Mesodermal cell (in vitro differentiated cells): ENCODE data around the gene TTC28.
A peak's percentile ranks its signal among the peaks of the same experiment; 100 is the strongest.

Experiments used
- H3K27ac ChIP-seq: 2 replicates; pipeline ENCODE4 v1.7.0; 2013; ENCODE audit warnings: mild to moderate bottlenecking, low read depth, low read length, moderate library complexity; ENCODE audit not compliant: severe bottlenecking
- H3K36me3 ChIP-seq: 2 replicates; pipeline ENCODE4 v1.7.1; 2013; ENCODE audit warnings: mild to moderate bottlenecking, low read length, moderate library complexity; ENCODE audit not compliant: control insufficient read depth, insufficient read depth
- H3K4me1 ChIP-seq: one replicate; pipeline ENCODE4 v1.7.1; 2013; ENCODE audit warnings: mild to moderate bottlenecking, low read length; ENCODE audit not compliant: insufficient read depth, control insufficient read depth, poor library complexity, severe bottlenecking
- H3K4me3 ChIP-seq: 2 replicates; pipeline ENCODE4 v1.7.0; 2013; ENCODE audit warnings: low read length, control low read depth, mild to moderate bottlenecking; ENCODE audit not compliant: insufficient read depth, poor library complexity, severe bottlenecking; ENCODE audit errors: extremely low read depth
- H3K9me3 ChIP-seq: 2 replicates; pipeline ENCODE4 v1.7.1; 2013; ENCODE audit warnings: mild to moderate bottlenecking, low read length, moderate library complexity; ENCODE audit not compliant: control insufficient read depth
- WGBS, 2 experiments: methylation state at CpG; one replicate each; pipeline ENCODE4 v1.1.5; 2013; ENCODE audit warnings: missing lambda C conversion rate in 2 of 2; ENCODE audit not compliant: insufficient coverage in 2 of 2; 5-methylcytosine and 5-hydroxymethylcytosine counted together

TTC28 gene

GRCh38 chr22:28120691-28121592, 558.7 kb downstream of the TTC28 start:
- H3K4me1 ChIP-seq: peaks cover 14% of the 10 kb centered on the region
- WGBS, 2 experiments: 74% methylated on average over 2 of the region's 3 CpGs; no CpG with 5 or more reads in 1 of the 2 experiments
- no peak overlapping the region for H3K4me3 ChIP-seq
- no peak overlapping the region for H3K27ac ChIP-seq
- no peaks in the 10 kb centered on the region for H3K9me3 ChIP-seq
- H3K36me3 ChIP-seq: no peaks in the 10 kb centered on the region

DNA sequence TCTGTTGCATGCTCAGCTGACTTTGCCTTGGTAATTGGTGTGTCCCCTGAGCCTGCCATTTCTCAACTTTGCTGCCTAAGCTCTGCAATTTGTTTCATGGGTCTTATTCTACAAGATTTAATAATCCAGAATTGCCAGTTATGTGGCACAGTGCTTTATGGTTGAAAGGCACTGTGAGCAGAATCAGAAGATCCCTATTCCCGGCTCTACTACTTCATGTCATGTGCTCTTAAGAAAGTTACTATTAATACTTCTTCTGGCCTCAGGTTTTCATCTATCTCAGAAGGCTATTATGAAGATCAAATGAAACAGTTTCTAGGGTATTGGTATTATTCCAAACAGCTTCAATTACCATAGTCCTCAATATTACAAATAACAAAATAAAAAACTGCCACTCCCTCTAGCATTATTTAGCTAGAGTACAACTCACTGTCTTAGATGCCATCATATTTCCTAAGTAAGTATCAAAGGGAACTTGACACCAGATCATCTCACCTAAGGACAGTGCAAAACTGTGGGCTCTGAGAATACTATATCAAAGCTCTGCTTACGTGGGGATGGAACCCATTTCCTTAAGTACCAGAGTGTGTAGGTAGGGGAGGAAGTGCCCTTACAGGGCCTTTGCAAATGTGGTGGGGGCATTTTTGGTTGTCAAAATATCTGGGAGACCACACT, 560.5 kb downstream of the TTC28 start:
- no peak overlapping the region for H3K4me3 ChIP-seq
- peaks cover 17% of the 10 kb centered on the region for H3K4me1 ChIP-seq
- H3K27ac ChIP-seq: no peak overlapping the region
- H3K9me3 ChIP-seq: no peaks in the 10 kb centered on the region
- 100% methylated on average over 1 of the region's 2 CpGs for WGBS, 2 experiments
- H3K36me3 ChIP-seq: no peaks in the 10 kb centered on the region

GRCh38 chr22:28116219-28116673, 563.4 kb downstream of the TTC28 start:
- H3K4me3 ChIP-seq: no peak overlapping the region
- H3K9me3 ChIP-seq: no peaks in the 10 kb centered on the region
- peaks cover 34% of the 10 kb centered on the region for H3K4me1 ChIP-seq
- H3K36me3 ChIP-seq: no peaks in the 10 kb centered on the region
- WGBS, 2 experiments: 53 to 83% methylated on average over 2 of the region's 2 CpGs
- H3K27ac ChIP-seq: peak overlapping the region; percentile 95

- peaks cover 34% of the 10 kb centered on the region for H3K4me1 ChIP-seq
- WGBS, 2 experiments: no CpG with 5 or more reads among the region's 4 CpGs
- H3K9me3 ChIP-seq: no peaks in the 10 kb centered on the region
- no peak overlapping the region for H3K4me3 ChIP-seq
- H3K27ac ChIP-seq: no peak overlapping the region
- no peaks in the 10 kb centered on the region for H3K36me3 ChIP-seq
Measured at GRCh38 chr22:28115426-28115825, 564.2 kb downstream of the TTC28 start.

DNA sequence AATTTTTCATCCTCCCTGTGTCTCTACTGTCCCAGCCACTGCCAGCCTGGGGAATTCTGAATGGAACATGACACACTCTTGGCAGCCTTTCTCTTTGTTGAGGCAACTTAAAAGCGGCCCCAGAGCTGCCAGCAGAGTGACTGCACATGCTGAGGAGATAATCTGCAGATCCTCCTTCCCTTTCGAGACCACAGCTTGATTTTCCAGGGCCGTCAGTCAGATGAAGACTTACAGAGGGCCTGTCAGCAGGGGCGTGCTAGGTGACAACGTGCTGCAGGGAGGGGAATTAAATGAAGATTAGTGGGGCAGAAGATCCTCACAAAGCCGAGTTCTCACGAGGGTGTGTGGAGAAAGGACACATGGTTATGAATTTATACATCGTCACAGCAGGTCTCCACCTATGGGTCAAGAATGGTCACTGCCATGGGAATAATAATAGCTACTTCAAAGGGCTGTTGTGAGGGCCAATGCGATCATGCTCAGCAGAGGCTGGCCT, 567.0 kb downstream of the TTC28 start:
- Histone ChIP-seq H3K27ac (peak overlapping the region; percentile 90), H3K4me1 (peaks cover 34% of the 10 kb centered on the region), H3K36me3 (peaks cover 6% of the 10 kb centered on the region), H3K4me3 (no peak overlapping the region), H3K9me3 (no peaks in the 10 kb centered on the region)
- 33 to 35% methylated on average over 4 to 8 of the region's 9 CpGs for WGBS, 2 experiments

DNA sequence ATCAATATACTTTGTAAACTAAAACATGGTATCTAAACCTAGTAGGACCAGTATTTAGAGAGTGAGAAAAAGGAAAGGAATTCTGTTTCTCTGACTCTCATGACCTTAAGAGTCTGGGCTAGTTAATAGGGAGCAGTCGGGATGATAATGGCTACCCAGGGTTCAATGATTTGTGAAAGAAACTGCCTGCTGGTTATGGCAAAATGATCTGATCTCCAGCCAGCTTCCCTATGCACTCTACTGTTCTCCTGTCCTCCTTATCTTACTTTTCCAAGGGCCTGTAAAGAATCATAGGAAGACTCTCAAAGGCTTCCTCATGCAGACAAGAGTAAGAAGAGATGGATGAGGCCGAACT, 567.5 kb downstream of the TTC28 start:
- 33 to 49% methylated on average over 1 to 2 of the region's 2 CpGs for WGBS, 2 experiments
- H3K4me3 ChIP-seq: no peak overlapping the region
- H3K9me3 ChIP-seq: no peaks in the 10 kb centered on the region
- H3K27ac ChIP-seq: peak overlapping the region; percentile 90
- peaks cover 10% of the 10 kb centered on the region for H3K36me3 ChIP-seq
- peaks cover 30% of the 10 kb centered on the region for H3K4me1 ChIP-seq

DNA sequence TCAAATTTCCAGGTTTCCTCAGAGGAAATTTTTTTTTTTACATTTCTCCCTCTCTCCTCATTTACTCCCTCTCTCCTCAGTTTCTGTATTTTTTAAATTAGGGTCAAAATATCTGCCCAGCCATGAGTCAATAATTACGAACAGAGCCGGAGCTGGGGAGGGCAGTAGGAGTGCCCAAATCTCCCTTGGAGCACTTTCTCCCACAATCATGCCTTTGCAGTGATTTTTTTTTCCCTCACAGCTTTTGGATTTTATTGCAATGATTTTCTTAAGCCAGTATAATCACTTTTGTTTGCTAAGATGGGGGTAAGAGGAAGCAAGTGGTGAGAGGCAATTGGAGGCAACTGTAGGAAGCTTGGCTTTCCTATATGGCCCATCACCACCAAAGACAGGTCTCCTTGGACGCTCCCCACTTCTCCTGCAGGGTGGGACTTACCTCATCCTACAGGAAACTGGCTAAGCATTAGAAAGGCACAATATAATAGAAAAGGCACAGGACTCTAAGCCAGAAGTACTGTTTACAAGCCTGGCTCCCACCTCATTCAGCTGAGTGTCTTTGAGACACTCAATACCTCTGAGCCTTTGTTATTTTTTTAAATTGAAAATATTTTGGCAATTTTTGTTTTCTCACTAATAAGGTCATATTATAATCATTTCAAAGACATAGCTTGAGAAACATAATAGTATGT, 568.0 kb downstream of the TTC28 start:
- no peaks in the 10 kb centered on the region for H3K9me3 ChIP-seq
- WGBS, 2 experiments: 40% methylated on average over 1 of the region's 3 CpGs; no CpG with 5 or more reads in 1 of the 2 experiments
- peak overlapping the region; percentile 90 for H3K27ac ChIP-seq
- H3K4me3 ChIP-seq: no peak overlapping the region
- peaks cover 25% of the 10 kb centered on the region for H3K4me1 ChIP-seq
- peaks cover 16% of the 10 kb centered on the region for H3K36me3 ChIP-seq

DNA sequence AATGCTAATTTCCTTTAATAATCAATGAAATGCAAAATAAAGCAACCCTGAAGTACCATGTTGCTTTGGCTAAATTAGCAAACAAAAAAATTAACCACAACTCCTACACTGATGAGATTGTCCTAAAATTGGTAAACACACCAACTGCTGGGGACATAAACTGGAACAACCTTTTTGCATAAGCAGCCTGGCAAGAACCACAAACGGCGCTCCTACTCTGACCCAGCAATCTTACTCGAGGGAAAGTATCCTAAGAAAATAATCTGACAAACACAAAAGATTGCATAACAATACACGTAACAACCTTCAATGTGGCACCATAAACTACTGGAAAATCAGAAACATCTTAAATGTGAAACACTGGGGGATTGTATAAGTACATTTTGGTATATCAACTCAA, 570.8 kb downstream of the TTC28 start:
- Histone ChIP-seq H3K4me3 (no peak overlapping the region), H3K27ac (no peak overlapping the region), H3K36me3 (peaks cover 34% of the 10 kb centered on the region), H3K9me3 (no peaks in the 10 kb centered on the region), H3K4me1 (peaks cover 18% of the 10 kb centered on the region)
- 80% methylated on average over 2 of the region's 4 CpGs; no CpG with 5 or more reads in 1 of the 2 experiments for WGBS, 2 experiments

- Histone ChIP-seq H3K27ac (no peak overlapping the region), H3K9me3 (no peaks in the 10 kb centered on the region), H3K36me3 (peaks cover 34% of the 10 kb centered on the region), H3K4me1 (peaks cover 3% of the 10 kb centered on the region), H3K4me3 (no peak overlapping the region)
- 71 to 100% methylated on average over 1 to 3 of the region's 4 CpGs for WGBS, 2 experiments
Measured at GRCh38 chr22:28106617-28107016, 573.0 kb downstream of the TTC28 start.

DNA sequence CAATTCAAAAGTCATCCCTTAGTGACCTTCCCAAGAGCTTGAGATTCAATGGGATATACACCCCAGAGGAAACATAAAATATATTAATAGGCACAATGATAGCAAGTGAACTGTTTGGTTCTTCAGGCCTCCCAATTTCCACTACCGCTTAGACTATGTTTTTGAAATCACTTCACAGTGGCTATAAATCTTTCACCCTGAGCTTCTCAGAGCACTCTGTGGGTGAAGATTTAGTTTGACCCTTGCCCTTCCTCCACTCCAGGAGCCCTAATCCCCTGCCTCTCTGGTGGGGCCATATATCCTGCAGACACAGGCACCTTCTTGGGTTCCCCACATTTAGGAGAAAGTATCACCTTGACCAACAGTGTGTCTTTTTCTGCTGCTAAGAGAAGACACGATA, 573.7 kb downstream of the TTC28 start:
- Histone ChIP-seq H3K4me1 (no peaks in the 10 kb centered on the region), H3K4me3 (no peak overlapping the region), H3K9me3 (no peaks in the 10 kb centered on the region), H3K36me3 (peaks cover 34% of the 10 kb centered on the region), H3K27ac (no peak overlapping the region)
- 100% methylated on average over 2 of the region's 2 CpGs; no CpG with 5 or more reads in 1 of the 2 experiments for WGBS, 2 experiments
